GM10847 (cell line): ENCODE results near the gene MPPED1.

Experiments
- POLR2A ChIP-seq: IDR thresholded peaks from 2 replicates; pipeline ENCODE4 v1.6.1; 2011; ENCODE audit not compliant: insufficient read length; ENCODE audit errors: extremely low read depth

Gene MPPED1

GRCh38 chr22:43467216-43467940, 55.6 kb downstream of the MPPED1 start:
- no peak for TF ChIP-seq POLR2A

- no peak for TF ChIP-seq POLR2A
These were observed 58.4 kb downstream of the MPPED1 start for GRCh38 chr22:43470253-43470652.

GRCh38 chr22:43470941-43471585, 59.2 kb downstream of the MPPED1 start:
- TF ChIP-seq POLR2A = no peak

GRCh38 chr22:43471606-43472135, 59.9 kb downstream of the MPPED1 start:
- TF ChIP-seq POLR2A = no peak

GRCh38 chr22:43473031-43473430, 61.2 kb downstream of the MPPED1 start:
- TF ChIP-seq POLR2A = no peak

GRCh38 chr22:43473441-43473840, 61.6 kb downstream of the MPPED1 start:
- TF ChIP-seq POLR2A = no peak

- no peak for TF ChIP-seq POLR2A
These were observed 62.6 kb downstream of the MPPED1 start for GRCh38 chr22:43474161-43475101.

GRCh38 chr22:43475549-43476076, 63.8 kb downstream of the MPPED1 start:
- no peak for TF ChIP-seq POLR2A

GRCh38 chr22:43476341-43476740, 64.5 kb downstream of the MPPED1 start:
- TF ChIP-seq POLR2A = no peak

GRCh38 chr22:43476751-43477725, 65.2 kb downstream of the MPPED1 start:
- no peak for TF ChIP-seq POLR2A

- no peak for TF ChIP-seq POLR2A
These were observed 66.2 kb downstream of the MPPED1 start for GRCh38 chr22:43477966-43478365.

- no peak for TF ChIP-seq POLR2A
These were observed 66.9 kb downstream of the MPPED1 start for GRCh38 chr22:43478621-43479300.

- no peak for TF ChIP-seq POLR2A
These were observed 67.6 kb downstream of the MPPED1 start for GRCh38 chr22:43479301-43479950.

- no peak for TF ChIP-seq POLR2A
These were observed 68.1 kb downstream of the MPPED1 start for GRCh38 chr22:43479962-43480361.
